Measurements from ENCODE around the gene DNAH14.

- TF ChIP-seq CTCF (IDR thresholded peaks at IDR 0.05) (no peak), CEBPB (IDR thresholded peaks at IDR 0.05) (no peak), RAD21 (conservative IDR thresholded peaks at IDR 0.05 in 1 of 2, IDR thresholded peaks at IDR 0.05 in 1 of 2) (no peak), EP300 (IDR thresholded peaks at IDR 0.05) (no peak), RNF2 (IDR thresholded peaks at IDR 0.05; ENCODE audit: borderline replicate concordance, low read depth) (no peak), PBX3 (IDR thresholded peaks at IDR 0.05) (no peak), POLR2A (IDR thresholded peaks at IDR 0.05; ENCODE audit: low read length) (no peak), REST (IDR thresholded peaks at IDR 0.05) (no peak), RARB (CRISPR knock-in tag; IDR thresholded peaks at IDR 0.05) (no peak), MYC (IDR thresholded peaks at IDR 0.05; ENCODE audit: borderline replicate concordance, low read length) (no peak)
- TF ChIP-seq, protein P1, sequence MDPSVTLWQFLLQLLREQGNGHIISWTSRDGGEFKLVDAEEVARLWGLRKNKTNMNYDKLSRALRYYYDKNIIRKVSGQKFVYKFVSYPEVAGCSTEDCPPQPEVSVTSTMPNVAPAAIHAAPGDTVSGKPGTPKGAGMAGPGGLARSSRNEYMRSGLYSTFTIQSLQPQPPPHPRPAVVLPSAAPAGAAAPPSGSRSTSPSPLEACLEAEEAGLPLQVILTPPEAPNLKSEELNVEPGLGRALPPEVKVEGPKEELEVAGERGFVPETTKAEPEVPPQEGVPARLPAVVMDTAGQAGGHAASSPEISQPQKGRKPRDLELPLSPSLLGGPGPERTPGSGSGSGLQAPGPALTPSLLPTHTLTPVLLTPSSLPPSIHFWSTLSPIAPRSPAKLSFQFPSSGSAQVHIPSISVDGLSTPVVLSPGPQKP (IDR thresholded peaks at IDR 0.05; ENCODE audit: low read depth, low read length): no peak
Measured at GRCh38 chr1:224897529-224898327, 31.7 kb upstream of the DNAH14 start.

All from A549 (cell line).